Limb (tissue), 2 donors: ENCODE measurements around the gene METTL9.
"Not testable (repeated sequence)": the region's sequence is repeated elsewhere in the genome, so short reads cannot be mapped to it uniquely, and the experiment has no call there.

Experiments
- DNase-seq, 2 donors: peaks; one replicate each; pipeline ENCODE4 v3.0.0-alpha.2; 2016; ENCODE audit errors: extremely low spot score in 2 of 2

The METTL9 gene

DNA sequence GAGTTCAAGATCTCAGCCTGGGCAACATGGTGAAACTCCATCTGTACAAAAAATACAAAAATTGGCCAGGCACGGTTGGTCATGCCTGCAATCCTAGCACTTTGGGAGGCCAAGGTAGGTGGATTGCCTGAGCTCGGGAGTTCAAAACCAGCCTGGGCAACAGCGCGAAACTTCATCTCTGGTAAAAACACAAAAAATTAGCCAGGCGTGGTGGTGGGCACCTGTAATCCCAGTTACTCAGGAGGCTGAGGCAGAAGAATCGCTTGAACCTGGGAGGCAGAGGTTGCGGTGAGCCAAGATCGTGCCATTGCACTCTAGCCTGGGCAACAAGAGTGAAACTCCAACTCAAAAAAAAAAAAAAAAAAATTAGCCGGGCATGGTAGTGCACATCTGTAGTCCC lies 25.9 kb upstream of the METTL9 start:
- not testable (repeated sequence) for DNase-seq

DNA sequence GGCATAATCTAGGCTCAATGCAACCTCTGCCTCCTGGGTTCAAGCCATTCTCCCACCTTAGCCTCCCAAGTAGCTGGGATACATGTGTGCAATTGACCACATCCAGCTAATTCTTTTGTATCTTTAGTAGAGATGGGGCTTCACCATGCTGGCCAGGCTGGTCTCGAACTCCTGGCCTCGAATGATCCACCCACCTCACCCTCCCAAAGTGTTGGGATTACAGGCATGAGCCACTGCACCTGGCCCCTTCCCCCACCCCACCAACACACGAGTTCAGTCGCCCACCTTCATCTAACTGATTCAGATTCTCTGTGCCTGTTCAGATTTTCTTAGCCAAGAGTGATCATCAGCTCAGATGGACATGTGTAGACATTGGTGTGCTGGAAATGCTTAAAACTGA lies 25.0 kb upstream of the METTL9 start:
- DNase-seq: no peak

DNA sequence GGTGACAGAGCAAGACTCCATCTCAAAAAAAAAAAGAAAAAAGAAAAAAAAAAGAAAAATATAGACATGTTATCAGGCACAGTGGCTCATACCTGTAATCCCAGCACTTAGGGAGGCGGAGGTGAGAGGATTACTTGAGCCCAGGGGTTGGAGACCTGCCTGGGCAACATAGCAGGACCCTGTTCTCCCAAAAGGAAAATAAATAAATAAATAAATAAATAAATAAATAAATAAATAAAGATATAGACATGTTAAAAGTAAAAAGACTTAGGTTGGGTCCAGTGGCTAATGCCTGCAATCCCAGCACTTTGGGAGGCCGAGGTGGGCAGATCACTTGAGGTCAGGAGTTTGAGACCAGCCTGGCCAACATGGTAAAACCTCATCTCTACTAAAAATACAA lies 23.1 kb upstream of the METTL9 start:
- not testable (repeated sequence) for DNase-seq

DNA sequence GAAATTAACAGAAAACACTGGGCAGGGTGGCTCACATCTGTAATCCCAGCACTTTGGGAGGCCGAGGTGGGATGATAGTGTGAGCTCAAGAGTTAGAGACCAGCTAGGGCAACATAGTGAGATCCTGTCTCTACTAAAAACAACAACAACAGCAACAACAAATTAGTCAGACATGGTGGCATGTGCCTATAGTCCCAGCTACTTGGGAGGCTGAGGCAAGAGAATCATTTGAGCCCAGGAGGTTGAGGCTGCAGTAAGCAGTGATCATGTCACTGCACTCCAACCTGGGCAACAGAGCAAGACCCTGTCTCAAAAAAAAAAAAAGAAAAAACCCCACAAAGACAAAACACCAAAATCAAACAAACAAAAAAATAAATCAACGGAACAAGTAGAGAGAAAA lies 21.9 kb upstream of the METTL9 start:
- not testable (repeated sequence) for DNase-seq

DNA sequence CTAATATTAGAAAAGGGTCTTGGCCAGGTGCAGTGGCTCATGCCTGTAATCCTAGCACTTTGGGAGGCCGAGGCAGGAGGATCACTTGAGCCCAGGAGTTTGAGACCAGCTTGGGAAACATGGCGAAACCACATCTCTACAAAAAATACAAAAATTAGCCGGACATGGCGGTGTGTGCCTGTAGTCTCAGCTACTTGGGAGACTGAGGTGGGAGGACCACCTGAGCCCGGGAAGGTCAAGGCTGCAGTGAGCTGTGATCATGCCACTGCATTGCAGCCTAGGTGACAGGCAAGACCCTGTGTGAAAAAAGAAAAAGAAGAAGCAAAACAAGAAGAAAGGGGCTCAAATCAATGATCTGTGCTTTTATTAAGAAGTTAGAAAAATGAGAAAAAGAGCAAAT lies 21.1 kb upstream of the METTL9 start:
- not testable (repeated sequence) for DNase-seq

DNA sequence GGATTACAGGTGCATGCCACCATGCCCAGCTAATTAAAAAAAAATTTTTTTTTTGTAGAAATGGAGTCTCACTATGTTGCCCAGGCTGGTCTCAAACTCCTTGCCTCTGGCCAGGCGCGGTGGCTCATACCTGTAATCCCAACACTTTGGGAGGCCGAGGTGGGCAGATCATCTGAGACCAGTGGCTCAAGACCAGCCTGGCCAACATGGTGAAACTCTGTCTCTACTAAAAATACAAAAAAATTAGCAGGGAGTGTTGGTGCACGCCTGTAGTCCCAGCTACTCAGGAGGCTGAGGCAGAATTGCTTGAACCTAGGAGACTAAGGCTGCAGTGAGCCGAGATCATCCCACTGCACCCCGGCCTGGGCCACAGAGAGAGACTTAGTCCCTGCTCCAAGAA lies 19.2 kb upstream of the METTL9 start:
- not testable (repeated sequence) for DNase-seq

DNA sequence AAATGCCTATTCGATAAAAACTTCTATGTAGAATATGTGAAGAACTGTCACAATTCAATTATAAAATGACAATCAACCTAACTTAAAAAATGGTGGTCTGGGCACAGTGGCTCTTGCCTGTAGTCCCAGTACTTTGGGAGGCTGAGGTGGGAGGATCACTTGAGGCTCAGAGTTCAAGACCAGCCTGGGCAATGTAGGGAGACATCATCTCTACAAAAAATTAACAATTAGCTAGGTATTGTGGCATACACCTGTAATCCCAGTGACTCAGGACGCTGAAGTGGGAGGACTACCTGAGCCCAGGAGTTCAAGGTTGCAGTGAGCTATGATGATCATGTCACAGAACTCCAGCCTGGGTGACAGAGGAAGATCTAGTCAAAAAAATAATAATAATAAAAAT lies 18.6 kb upstream of the METTL9 start:
- no peak for DNase-seq

DNA sequence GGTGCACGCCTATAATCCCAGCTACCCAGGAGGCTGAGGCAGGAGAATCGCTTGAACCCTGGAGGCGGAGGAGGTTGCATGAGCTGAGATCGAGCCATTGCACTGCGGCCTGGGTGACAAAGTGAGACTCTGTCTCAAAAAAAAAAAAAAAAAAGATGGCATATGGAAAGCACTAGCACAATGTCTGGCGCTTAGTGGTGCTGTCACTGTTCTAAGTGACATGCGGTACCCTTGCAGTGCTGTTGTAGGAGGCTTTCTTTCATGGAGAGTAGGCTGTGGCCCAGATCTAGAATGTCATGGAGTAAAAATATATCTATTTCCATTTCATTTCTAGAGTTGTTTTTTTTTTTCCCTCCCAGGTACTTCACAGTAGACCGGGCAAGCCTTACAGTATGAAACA lies 14.6 kb upstream of the METTL9 start:
- no peak for DNase-seq

DNA sequence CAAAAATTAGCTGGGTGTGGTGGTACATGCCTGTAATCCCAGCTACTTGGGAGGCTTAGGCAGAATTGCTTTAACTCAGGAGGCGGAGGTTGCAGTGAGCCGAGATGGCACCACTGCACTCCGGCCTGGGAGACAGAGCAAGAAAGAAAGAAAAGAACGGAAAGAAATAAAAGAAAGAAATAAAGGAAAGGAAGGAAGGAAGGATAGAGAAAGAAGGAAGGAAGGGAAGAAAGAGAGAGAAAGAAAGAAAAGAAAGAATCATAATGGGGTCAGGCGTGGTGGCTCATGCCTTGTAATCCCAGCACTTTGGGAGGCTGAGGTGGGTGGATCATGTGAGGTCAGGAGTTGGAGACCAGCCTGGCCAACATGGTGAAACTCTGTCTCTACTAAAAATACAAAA lies 10.8 kb upstream of the METTL9 start:
- not testable (repeated sequence) for DNase-seq

DNA sequence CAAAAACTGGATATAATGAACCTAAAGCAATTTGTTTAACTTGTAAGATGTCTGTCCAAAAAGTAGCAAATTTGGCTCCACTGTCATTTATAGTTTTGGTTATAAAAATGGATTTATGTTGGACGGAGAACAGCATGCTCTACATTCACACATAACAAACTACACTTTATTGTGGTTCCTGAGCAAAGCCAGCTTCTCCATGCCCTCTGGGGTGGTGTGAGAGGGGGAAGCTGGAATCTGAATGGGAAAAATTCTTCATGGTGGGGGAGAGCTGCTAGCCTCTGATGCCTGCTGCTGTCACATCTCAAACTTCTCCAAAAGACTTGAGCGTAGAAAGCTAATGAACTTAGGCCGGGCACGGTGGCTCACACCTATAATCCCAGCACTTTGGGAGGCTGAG lies 9.8 kb upstream of the METTL9 start:
- no peak for DNase-seq

DNA sequence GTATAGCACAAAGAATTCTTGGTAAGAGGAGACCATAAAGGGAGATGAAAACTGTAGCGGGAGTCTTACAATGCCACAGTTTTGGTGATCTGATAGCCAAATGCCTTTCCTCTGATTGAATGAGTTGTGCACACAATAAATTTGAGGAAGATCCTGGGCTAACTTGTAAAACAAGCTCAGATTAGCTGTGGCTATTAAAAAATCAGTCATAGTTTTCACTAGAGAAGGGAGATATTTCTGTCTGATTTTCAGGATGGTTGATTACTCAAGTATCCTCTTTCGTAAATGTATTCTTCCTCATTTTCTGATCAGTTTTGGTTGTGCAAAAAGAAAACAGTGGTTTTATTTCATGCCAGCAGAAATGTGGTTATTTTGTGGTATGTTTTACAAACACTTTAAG lies 9.1 kb upstream of the METTL9 start:
- no peak for DNase-seq

DNA sequence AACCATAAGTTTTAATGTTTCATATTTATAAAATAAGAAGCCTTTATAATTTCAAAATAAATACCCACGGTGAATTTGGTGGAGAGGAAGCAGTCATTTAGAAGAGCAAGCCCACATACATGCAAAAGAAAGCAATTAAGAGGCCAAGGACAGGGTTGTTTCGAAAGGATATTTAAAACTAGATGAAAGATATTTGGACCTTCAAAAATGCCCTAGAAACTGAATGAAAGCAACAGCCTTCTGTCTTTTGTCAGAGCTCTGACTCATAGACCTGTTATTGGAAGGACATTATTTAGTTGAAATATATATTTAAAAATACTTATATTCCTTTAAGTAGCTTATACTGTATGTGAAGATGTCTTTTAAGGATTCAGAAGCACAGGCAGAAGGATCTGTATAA lies 8.6 kb upstream of the METTL9 start:
- DNase-seq: no peak

DNA sequence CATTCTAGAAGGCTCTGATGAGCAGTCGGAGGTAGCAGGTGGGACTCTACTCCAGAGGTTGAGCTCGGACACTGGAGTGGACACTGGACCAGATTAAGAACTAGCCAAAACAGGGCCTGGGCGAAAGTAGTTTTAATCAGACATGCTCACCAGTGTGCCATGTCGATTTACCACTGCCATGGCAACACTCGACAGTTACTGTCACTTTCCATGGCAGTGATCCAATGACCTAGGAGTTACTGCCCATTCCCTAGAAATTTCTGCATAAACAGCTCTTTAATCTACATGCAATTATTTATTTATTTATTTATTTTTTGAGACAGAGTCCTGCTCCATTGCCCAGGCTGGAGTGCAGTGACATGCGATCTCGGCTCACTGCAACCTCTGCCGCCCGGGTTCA lies 7.2 kb upstream of the METTL9 start:
- no peak for DNase-seq

DNA sequence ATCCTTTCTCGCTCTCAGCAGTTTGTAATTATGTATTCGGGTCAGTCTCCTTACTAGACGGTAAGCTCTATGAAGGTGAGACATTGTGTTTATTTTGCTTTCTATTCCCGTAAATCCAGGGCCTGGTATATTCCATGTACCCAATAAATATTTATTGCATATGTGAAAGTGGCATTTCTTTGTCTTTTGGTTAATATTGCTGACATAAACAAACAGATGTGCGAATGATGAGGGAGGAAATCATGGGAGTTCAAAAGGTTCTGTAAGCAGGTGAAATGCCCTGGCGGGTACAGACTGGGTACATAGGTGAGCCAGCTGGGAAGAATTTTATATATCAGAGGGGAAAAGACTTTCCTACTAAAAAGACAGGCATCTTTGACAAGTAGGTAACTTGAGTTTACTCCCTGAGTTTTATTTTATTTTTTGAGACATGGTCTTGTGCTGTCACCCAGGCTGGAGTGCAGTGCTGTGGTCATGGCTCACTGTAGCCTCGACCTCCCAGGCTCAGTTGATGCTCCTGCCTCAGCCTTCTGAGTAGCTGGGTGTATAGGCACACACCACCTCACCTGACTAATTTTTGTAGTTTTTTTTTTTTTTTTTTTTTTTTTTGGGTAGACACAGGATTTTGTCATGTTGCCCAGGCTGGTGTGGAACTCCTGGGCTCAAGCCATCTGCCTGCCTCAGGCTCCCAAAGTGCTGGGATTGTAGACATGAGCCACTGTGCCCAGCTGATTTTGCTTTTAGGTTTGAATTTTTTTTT lies 5.7 kb upstream of the METTL9 start:
- no peak for DNase-seq

DNA sequence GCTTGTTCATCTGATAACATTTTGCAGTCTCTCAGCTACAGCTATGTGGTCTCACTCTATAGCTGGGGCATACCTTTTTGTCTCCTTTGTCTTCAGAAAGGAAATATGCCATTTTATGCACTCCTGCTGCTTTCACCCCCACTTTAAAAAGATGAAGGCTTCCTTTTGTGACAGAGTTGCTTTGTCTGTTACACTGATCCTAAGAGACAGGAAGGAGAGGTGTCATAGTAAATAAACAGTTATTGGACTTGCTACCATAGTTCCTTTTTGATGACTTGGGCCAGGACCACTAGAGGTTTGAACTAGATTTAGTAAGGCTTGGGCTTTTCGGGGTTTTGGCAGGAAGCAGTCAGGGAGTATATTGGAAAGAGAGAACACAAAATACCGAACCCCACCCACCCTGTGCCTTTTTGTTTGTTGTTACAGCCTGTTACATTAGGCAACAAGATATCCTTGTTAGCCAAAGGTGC lies 1.8 kb upstream of the METTL9 start:
- no peak for DNase-seq

DNA sequence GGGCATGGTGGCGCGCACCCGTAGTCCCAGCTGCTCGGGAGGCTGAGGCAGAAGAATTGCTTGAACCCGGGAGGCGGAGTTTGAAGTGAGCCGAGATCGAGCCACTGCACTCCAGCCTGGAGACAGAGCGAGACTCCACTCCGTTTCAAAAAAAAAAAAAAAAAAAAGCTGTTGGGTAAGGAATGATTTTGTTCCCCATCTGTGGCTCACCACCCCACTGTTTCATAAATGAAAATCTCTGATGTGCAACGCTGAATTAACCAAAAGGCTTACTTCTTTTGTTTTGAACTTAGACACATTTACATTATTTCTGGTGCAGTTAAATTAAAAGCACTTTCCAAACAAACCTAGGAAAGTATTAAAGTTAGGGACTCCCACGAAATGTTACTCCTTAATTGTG lies 1.2 kb upstream of the METTL9 start:
- no peak for DNase-seq

DNA sequence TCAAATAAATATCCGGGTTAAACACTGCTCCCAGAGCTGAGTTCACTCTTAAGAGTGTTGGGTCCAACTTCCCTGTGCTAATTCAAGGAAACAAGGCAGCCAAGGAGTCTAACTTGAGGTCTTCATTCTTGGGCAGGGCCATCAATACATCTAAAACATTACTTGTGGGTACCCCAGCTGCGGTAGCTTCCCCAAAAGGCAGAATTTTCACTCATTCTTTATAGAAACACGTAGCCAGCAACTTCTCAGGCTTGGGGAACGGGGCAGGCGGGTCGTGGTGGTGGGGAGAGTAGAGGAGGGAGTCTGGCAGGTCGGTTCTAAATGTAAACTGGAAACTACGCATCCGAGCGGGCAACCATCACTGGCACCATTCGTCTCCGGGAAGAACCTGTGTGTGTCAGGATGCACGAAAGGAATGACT lies 666 bp upstream of the METTL9 start:
- DNase-seq: peak in 1 of 2 donors; percentile 10

DNA sequence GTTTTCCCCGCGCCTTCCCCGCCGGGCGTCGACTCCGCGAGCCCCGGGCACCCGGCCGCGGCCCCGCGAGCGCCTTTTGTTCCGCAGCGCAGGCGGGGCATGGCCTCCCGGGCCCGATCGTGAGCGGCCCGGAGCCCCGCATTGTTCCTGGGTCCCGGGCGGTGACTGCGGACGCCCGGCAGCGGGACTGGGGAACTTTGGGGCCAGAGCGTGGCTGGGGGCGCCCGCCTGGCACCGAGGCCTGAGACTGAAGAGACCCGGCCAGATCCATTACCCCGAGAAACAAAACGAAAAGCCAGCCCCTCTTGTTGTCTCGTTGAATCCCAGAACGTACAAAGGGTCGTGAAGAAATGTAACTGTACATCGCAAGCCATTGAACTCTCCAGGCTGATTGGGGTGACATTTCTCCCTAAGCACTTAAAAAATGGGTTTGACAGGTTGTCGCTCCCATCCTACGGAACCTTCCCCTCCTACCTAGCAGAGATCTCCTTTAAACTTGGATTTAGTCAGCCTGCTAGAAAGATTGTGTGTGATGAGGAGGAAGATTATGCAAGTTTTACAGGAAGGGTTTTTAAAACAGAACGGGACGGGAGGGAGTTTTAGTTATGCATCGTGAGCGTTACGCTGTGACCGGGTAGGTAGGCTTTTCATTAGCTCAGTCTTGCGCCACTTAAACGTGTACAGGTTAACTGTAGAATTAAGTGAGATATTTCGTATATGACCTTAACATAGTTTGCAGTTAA lies 825 bp downstream of the METTL9 start:
- no peak for DNase-seq

DNA sequence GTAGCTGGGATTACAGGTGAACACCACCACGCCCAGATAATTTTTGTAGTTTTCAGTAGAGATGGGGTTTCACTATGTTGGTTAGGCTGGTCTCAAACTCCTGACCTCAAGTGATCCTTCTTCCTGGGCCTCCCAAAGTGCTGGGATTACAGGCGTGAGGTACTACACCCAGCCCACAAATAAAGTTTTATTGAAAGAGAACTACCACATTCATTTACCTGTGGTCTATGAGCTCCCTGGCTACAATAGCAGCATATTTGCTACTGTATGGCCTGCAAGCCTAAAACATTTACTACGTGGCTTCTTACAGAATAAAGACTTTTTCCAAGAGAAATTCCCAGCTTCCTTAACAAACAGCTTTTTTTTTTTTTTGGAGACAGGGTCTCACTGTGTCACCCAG lies 3.4 kb downstream of the METTL9 start:
- no peak for DNase-seq

DNA sequence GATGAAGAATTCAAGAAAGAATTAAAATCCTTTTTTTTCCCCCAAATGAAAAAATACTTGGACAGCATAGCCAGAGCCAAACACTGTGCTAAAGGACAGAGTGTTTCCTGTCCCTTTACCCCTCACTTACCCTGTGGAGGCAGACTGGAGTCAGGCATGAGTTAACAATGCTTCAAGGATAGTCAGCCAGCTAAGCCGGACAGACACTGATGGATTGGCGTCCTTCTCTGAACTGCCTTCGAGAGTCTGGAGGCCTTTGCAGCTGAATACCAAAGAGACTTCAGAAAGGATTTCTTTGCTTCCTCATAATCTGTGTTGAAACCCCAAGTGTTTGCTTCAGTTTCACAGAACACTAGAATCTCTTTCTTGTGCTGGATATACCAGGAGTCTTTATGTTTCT lies 4.6 kb downstream of the METTL9 start:
- no peak for DNase-seq

DNA sequence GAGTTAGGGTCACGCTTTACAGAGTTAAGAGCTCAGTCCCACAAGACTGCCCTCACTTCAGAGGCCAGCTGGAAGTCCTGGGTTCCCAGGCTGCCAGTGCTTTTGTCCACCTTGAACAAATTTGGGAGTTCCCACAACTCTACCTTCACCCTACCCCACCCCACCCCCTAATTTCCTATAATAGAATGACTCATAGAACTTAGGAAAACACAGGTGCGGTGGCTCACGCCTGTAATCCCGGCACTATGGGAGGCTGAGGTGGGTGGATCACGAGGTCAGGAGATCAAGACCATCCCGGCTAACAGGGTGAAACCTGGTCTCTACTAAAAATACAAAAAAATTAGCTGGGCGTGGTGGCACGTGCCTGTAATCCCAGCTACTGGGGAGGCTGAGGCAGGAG lies 6.5 kb downstream of the METTL9 start:
- not testable (repeated sequence) for DNase-seq

DNA sequence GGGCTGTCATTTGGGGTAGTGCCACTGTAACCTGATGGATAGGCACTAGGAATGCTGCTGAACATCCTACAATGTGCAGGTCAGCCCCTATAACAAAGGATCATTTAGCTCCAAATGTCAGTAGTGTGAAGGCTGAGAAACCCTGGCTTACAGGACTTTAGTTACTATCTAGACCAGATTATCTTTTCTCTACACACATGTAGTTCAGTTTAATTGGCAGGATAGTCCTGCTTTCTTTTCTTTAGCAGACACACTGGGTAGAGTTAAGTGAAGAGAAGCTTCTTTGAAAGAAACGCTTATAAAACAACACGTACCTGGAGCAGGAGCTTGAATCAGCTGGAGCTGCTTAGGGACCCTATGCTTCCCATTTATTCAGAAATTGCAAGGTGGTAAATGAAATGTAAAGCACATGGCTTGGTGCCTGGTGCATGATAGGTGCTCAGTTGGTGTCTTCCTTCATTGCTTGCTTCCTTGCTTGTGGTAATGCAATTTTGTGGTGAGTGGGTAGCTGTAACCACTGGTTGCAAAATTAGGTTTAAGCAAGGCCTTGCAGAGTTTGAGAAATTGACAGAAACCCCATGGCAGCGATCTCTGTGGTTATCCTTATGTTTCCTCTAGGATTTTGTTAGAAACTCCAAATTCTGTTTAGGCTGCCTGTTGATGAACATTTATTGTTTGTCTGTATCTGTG lies 9.4 kb downstream of the METTL9 start:
- no peak for DNase-seq
